B cell (primary cell): Measurements from ENCODE around the gene TBC1D2.

Experiments
- CTCF ChIP-seq: fragments of 200-600 bp; IDR thresholded peaks from one replicate; pipeline ENCODE4 v1.8.0; 2022; ENCODE audit warnings: antibody characterized with exemption, mild to moderate bottlenecking
- EZH2 ChIP-seq: IDR thresholded peaks from 2 replicates; pipeline ENCODE4 v1.6.1; 2012; ENCODE audit warnings: borderline replicate concordance, low read depth, mild to moderate bottlenecking, moderate library complexity, low read length; ENCODE audit not compliant: insufficient read depth, poor library complexity, severe bottlenecking

- TF ChIP-seq EZH2 (no peak), CTCF (no peak)
Measured at GRCh38 chr9:98300611-98301010, 45.2 kb upstream of the TBC1D2 start.
